NCI-H1105 treated with DMSO at 0.1 percent for 48 hours (cell line): ENCODE results near the gene WDR12.
"Not testable (repeated sequence)": the region's sequence is repeated elsewhere in the genome, so short reads cannot be mapped to it uniquely, and the experiment has no call there.

Experiments
- DNase-seq: peaks from one replicate; lab custom pipeline; 2025; lab: John Stamatoyannopoulos, UW

Gene WDR12

DNA sequence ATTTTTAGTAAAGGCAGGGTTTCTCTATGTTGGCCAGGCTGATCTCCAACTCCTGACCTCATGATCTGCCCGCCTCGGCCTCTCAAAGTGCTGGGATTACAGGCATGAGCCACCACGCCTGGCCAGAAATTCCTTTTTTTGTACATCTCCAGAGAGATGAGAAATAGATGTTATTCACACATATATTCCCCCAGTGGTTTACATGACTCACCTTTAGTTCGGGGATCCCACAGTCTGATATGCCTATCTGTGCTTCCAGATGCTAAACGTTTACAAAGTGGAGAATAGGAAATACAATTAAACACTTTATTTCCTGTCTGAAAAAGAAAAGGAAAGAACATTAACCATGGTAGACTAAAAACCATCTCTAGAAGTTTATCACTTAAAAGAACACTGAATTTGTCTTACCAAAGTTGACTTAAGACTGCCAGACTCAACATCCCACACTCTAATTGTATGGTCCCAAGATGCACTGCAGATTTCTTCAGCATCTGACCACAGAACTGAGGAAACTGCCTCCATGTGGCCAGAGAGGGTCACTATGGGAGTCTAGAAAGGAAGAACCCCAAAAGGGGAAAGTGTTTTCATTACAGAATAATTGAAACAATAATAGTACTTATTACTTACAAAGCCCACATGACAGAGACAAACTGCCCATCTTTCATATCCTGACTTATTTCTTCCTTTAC is 27.3 kb downstream of the WDR12 start:
- no peak for DNase-seq

DNA sequence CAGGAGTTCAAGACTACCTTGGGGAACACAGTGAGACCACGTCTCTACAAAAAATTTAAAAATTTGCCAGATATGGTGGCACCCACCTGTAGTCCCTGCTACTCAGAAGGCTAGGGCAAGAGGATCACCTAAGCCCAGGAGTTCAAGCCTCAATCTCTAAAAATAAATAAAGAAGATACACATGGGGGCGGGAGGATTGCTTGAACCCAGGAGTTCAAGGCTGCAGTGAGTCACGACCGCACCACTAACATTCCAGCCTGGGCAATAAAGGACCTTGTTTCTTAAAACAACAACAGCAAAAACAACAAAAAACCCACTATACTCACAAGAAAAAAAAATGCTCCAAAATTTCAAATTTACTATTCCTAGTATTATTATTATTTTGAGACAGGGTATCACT is 29.9 kb downstream of the WDR12 start:
- no peak for DNase-seq

DNA sequence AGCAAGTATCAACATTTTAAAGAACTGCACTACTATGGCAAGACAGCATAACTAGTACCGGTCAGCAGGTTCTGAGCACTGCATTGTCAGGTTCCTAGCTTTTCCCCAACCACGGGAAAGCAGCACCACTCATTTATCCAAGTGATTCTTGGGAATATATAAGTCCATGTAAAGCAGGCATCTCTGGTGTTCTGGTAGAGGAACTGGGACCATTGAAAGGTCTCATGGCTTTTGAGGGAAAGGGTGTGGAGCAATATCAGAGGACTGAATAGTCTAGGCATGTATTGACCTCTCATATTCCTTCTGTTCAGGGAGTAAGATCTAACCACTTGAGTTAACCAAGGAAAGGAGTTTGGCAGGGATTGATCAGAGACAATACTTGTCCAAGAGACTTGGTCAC is 33.8 kb downstream of the WDR12 start:
- DNase-seq: no peak

DNA sequence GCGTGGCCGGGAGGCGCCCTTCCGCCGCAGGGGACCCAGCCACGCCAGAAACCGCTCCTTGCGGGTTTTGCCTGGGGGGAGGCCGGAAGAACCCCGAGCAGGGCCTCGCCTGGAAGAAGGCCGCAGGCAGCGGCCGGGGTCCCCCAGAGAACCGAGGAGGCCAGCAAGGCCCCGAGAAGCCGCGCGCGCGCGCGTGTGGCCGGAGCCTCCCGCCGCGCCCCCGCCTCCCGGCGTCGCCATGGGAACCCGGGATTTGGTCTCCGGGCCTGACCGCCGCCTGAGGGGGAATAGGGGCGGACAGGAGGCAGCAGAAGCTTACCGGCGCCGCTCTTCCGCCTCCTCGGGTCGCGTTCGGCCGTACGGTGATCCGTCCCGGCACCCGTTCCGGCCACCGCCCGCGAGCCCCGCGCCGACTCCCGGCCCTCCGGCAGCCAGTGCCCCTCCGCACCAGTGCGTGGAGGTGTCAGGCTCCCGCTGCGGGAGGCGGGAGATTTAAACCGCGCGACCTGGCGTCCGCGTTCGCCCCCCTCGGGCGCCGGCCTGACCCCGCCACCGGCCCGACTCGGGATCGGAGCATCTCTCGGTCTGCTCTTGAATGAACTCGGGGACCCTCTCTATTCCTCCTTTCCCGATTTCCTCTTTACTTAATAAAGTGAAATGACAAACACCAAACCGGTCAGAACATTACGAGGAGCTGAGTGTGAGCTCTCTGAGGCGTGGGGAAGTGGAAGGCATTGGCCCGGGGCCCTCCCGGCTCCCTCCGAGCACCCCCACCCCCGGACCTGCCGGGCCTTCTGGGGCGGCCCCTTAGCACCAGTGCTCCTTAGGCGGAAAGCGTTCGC is 40.0 kb downstream of the WDR12 start, which contains the start of gene ICA1L:
Gene ICA1L, minus strand, starts transcription at position 467 of the 842 bp plus-strand sequence. CDS start 42,757 bp downstream, outside the sequence.
- DNase-seq: peak; percentile 72

DNA sequence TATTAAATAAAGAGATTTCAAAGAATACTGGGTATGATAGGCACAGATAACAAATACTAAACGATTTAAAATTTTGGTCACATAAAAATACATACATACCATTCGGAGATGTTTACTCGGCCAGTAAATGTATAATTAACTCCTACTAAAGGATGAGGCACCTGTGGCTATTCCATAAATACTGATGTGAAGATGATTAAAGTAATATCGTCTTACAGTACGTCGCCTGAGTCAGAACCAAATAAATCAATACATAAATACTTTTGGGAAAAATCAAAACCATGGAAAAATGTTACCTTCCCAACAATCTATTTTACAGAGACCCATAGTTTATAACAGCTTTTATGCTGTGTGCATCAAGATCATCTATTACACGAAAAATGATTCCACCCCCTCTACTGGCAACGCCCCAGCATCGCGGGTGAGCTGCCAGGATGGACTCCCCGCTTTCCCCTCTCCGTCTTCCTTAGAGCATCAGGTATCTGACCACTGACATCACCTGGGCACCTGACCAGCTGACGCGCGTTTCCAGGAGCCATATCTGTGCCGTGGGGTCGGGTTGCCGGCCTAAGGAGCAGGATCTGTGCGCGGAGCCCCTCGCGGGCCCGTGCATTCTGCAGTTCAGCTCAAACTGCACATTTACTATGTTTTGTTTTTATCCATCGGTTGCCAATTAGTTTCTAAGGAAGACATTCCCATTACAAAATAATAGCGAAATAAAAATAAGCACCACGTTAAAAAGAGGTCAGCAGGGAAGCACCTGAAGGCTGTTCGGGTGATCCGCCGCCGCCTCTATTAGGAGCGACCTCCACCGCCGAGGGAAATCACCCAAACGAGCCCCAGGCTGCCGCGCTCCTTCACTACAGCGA is 40.8 kb downstream of the WDR12 start:
- DNase-seq: peak; percentile 92

DNA sequence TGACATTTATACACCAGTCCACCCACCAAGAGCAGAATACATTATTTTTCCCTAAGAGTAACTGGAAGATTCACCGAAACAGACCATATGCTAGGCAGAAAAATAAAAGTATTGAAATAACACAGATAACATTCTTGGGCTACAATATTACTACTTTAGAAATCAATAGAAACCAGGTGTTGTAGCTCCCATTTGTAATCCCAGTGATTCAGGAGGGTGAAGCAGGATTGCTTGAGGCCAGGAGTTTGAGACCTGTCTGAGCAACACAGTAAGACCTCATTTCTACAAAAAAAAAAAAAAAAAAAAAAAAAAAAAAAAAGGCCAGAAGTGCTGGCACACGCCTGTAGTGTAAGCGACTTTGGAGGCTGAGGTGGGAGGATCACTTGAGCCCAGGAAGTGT is 49.5 kb downstream of the WDR12 start:
- DNase-seq: no peak

DNA sequence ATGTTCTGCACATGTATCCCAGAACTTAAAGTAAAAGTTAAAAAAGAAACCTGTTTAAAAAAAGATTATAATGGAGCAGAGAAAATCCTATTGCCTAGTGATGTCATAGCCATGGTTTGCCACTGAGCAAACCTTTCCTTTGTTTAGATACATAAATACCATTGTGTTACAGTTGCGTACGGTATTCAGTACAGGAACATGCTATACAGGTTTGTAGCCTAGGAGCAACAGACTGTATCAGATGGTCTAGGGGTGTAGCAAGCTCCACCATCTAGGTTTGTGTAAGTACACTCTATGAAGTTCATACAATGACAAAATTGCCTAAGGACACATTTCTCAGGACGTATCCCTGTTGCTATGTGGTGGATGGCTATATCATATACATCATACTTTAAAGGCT is 52.9 kb downstream of the WDR12 start:
- no peak for DNase-seq

DNA sequence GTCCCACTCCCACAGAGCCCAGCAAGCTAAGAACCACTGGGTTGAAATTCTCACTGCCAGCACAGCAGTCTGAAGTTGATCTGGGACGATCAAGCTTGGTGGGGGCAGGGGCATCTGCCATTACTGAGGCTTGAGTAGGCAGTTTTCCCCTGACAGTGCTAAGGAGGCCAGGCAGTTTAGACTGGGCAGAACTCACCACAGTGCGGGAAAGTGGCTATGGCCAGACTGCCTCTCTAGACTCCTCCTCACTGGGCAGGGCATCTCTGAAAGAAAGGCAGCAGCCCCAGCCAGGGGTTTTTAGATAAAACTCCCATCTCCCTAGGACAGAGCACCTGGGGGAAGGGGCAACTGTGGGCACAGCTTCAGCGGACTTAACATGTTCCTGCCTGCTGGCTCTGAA is 62.1 kb downstream of the WDR12 start:
- DNase-seq: not testable (repeated sequence)

DNA sequence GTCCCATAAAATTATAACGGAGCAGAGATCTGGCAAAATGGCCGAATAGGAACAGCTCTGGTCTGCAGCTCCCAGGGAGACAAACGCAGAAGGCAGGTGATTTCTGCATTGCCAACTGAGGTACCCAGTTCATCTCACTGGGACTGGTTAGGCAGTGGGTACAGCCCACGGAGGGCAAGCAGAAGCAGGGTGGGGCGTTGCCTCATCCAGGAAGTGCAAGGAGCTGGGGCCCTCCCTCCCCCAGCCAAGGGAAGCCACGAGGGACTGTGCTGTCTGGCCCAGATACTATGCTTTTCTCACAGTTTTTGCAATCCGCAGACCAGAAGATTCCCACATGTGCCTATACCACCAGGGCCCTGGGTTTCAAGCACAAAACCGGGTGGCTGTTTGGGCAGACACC is 62.7 kb downstream of the WDR12 start:
- no peak for DNase-seq

DNA sequence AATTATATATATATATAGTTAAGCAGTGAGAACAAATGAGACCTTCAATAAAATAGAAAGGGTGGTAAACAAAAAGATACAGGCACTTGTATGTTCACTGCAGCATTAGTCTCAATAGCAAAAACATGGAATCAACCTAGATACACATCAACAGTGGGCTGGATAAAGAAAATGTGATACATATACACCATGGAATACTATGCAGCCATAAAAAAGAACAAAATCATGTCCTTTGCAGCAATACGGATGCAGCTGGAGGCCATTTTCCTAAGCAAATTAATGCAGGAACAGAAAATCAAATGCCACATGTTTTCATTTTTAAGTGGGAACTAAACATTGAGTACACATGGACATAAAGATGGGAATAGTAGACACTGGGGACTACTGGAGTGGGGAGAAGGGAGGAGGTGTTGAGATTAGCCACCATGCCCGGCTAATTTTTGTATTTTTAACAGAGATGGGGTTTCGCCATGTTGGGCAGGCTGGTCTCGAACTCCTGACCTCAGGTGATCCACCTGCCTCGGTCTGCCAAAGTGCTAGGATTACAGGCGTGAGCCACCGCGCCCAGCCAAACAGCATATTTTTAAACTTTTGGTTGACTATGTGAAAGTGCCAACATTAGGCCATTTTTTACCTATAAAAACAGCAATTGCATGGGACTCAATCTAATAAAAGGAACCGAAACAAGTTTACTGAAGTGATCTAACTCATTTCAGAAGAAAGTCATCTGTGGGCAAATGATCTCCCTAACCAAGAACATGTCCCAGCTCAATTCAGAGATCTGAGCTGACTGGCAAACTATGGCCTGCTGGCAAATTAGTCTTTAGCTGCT is 63.6 kb downstream of the WDR12 start:
- DNase-seq: no peak

DNA sequence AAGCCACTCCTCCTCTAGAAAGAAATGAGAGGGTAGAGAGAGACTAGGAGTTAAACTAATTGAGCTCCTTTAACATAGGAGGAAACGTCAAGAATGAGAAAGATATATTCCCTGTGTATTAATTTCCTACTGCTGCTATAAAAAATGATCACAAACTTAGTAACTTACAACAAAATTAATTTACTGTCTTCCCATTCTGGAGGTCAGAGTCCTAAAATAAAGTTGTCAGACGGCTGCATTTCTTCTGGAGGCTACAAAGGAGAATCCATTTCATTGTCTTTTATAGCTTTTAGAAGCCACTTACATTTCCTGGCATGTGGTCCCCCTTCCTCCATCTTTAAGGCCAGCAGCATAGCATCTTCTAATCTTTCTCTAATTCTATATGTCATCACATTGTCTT is 66.8 kb downstream of the WDR12 start:
- no peak for DNase-seq

DNA sequence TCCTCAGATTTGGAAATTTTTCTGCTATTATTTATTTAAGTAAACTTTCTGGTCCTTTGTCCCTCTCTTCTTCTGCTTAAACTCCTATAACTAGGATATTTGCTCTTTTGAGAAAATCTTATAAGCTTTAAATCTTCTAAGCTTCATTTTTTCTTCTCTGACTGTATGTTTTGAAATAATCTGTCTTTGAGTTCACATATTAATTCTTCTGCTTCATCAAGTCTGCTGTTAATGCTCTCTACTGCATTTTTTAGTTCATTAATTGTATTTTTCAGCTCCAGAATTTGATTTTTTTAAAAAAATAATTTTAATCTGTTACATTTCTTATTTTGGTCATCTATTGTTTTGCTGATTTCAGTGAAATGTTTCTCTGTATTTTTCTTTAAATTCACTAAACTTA is 68.8 kb downstream of the WDR12 start:
- no peak for DNase-seq

DNA sequence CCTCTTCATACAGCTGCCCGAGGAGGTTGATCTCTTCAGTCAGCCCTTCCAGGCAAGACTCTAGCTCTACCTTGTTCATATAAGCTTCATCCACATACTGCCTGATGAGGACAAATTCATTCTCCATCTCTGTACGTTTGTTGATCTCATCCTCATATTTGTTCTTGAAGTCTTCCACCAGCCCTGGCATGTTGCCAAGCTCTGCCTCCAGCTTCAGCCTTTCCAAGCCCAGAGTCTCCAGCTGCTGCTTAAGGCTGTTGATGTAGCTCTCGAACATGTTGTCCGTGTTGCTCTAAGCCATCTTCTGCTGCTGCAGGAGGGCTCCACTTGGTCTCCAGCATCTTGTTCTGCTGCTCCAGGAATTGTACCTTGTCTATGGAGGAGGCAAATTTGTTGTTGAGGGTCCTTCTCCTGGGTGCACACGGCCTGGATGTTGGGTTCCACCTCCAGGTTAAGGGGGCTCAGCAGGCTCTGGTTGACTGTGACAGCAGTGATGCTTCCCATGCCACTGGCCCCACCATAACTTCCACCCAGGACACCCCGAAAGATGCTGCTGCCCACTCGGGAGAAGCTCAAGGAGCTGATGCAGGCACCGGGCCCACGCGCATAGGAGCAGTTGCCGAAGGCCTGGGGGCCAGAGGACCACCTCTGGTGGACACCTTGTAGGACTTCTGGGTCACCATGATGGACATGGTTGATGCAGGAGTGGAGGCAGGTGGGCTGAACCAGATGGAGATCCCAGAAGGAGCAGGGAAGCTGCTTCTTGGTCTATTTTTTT is 70.2 kb downstream of the WDR12 start:
- no peak for DNase-seq

DNA sequence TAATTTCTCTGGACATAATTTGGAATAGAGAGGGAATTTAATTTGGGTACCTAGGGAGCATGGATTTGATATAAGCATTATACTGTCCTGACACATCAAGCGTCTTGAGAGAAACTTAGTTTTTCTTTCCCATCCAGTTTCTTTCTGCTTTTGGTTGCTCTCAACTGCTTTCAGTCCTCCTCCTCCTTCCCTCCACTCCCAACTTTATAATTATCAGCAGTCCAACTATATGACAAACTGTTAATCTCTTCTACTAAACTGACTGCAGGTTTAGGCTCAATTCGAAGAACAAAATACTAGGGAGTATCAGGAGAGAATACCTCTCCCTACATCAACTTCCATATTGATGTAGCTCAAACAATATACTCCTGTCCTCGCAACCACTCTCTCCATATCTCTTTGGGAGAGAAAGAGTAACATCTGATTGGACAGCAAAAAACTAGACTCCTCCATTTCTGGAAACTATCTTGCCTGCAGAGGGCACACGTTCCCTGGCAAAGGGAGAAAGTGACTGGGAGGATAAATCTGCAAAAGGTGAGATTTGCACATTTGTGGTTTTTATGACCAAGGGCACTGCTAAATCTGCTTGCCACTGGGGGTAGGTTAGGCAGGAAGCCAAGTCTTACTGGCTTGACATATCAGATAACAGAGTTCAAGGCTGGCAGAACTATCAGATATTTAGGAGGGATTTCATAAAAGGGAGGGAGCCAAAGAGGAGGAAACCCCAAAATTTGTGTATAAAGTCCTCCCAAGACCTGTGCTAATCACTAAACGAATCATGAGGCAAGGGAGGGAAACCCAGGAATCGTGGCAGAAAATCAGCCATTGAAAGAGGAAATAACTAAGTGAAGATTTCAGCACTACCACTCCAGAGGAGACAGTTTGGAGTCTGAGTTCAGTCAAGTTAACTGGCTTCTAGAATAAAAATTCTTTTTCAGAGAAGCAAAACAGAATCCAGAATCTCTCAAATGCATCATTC is 79.9 kb downstream of the WDR12 start:
- DNase-seq: peak; percentile 18

DNA sequence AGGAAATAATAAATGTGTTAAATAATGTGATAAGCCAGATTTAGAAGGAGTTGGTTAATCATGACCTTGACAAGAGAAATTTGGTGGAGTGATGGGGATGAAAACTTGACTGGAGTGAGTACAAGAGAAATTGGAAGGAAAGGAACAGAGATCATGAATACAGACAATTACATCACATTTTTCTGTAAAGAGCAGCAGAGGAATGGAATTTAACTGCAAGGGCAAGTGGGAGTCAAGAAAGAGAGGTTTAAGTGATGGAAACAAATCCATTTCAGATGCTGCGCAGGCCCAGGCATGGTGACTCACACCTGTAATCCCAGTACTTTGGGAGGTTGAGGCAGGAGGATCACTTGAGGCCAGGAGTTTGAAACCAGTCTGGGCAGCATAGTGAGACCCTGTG is 86.6 kb downstream of the WDR12 start:
- no peak for DNase-seq
